SK-N-SH (cell line): ENCODE results near the gene MRPL51. TPM values are rescaled to one million over a fixed set of nuclear protein-coding genes. Genes with fewer than 3 reads are reported as not detected.

Experiments
- CTCF ChIA-PET: fragments of 300-600, 350-600 bp; formaldehyde crosslinking; extraction: SDS; loops from one replicate; lab custom pipeline; 2021; lab: Yijun Ruan, JAX
- POLR2A ChIA-PET: fragments of 350-600 bp; sonication (Branson Sonifier 250); formaldehyde crosslinking; extraction: SDS; loops from one replicate; lab custom pipeline; 2020; ENCODE audit warnings: antibody characterized with exemption, inconsistent platforms; lab: Yijun Ruan, JAX
- DNase-seq: peaks from one replicate; pipeline ENCODE4 v3.0.0; 2012
- H2AFZ ChIP-seq: fragments of 200-600 bp; sonication (generic); 2 replicates; pipeline ENCODE4 v1.8.1; 2016; ENCODE audit warnings: antibody characterized with exemption, mild to moderate bottlenecking, low read depth
- H3F3A ChIP-seq: fragments of 200-600 bp; sonication (generic); replicated peaks from 2 replicates; pipeline ENCODE3; 2016; ENCODE audit warnings: antibody characterized with exemption, mild to moderate bottlenecking; ENCODE audit not compliant: insufficient read depth
- H3K27ac ChIP-seq, 2 experiments: fragments of 200-500 bp in 1 of 2; fragments of 200-600 bp in 1 of 2; sonication (Bioruptor generic) in 1 of 2; sonication (generic), shearing (Covaris generic) in 1 of 2; 2 replicates each; pipeline versions ENCODE4 v1.5.1 to v1.6.1; 2014 to 2016; ENCODE audit warnings: low read depth in 2 of 2, inconsistent platforms in 1 of 2, low read length in 1 of 2, mild to moderate bottlenecking in 1 of 2, mixed read lengths in 1 of 2
- H3K27me3 ChIP-seq: fragments of 200-600 bp; sonication (generic), shearing (Covaris generic); 2 replicates; pipeline ENCODE4 v1.6.1; 2016; ENCODE audit warnings: mixed run types; ENCODE audit not compliant: insufficient read depth
- H3K36me3 ChIP-seq, 2 experiments: fragments of 200-500 bp in 1 of 2; fragments of 200-600 bp in 1 of 2; sonication (Bioruptor generic) in 1 of 2; sonication (generic) in 1 of 2; replicated peaks in 1 of 2; 2 replicates each; pipeline versions ENCODE3 to v1.5.1; 2014 to 2016; ENCODE audit warnings: low read length in 1 of 2, mild to moderate bottlenecking in 1 of 2; ENCODE audit not compliant: insufficient read depth in 2 of 2, control insufficient read depth in 1 of 2
- H3K4me1 ChIP-seq, 2 experiments: fragments of 200-500 bp in 1 of 2; fragments of 200-600 bp in 1 of 2; sonication (Bioruptor generic) in 1 of 2; sonication (generic), shearing (Covaris generic) in 1 of 2; 2 replicates each; pipeline versions ENCODE4 v1.5.1 to v1.6.1; 2014 to 2016; ENCODE audit warnings: low read depth in 1 of 2, low read length in 1 of 2, mixed run types in 1 of 2; ENCODE audit not compliant: insufficient read depth in 2 of 2, control insufficient read depth in 1 of 2
- H3K4me2 ChIP-seq: fragments of 200-600 bp; sonication (generic), shearing (Covaris generic); 2 replicates; pipeline ENCODE4 v1.6.1; 2017; ENCODE audit warnings: mixed run types
- H3K4me3 ChIP-seq, 2 experiments: fragments of 200-500 bp in 1 of 2; fragments of 200-600 bp in 1 of 2; sonication (Bioruptor generic) in 1 of 2; sonication (generic), shearing (Covaris generic) in 1 of 2; 2 replicates each; pipeline versions ENCODE4 v1.5.1 to v1.8.1; 2014 to 2016; ENCODE audit warnings: low read depth in 2 of 2, inconsistent platforms in 1 of 2, low read length in 1 of 2, mild to moderate bottlenecking in 1 of 2, mixed read lengths in 1 of 2, moderate library complexity in 1 of 2
- H3K79me2 ChIP-seq: fragments of 200-600 bp; sonication (generic); 2 replicates; pipeline ENCODE4 v1.8.1; 2017; ENCODE audit warnings: mild to moderate bottlenecking; ENCODE audit not compliant: insufficient read depth
- H3K9ac ChIP-seq: fragments of 200-600 bp; sonication (generic); 2 replicates; pipeline ENCODE4 v1.6.1; 2017; ENCODE audit warnings: mixed run types
- H3K9me2 ChIP-seq: fragments of 200-600 bp; sonication (generic); 2 replicates; pipeline ENCODE4 v1.6.1; 2017; ENCODE audit warnings: mixed run types
- H3K9me3 ChIP-seq: fragments of 200-600 bp; sonication (generic); 2 replicates; pipeline ENCODE4 v1.6.1; 2017; ENCODE audit warnings: mixed run types, mild to moderate bottlenecking, moderate library complexity
- H4K20me1 ChIP-seq: fragments of 200-600 bp; sonication (generic); 2 replicates; pipeline ENCODE4 v1.6.1; 2017; ENCODE audit warnings: mild to moderate bottlenecking, mixed run types; ENCODE audit not compliant: insufficient read depth
- CHD2 ChIP-seq: fragments of 150-350 bp; IDR thresholded peaks from 2 replicates; pipeline ENCODE4 v1.6.1; 2018; ENCODE audit warnings: low read length; ENCODE audit not compliant: partially characterized antibody
- EP300 ChIP-seq, 2 experiments: IDR thresholded peaks; 2 replicates each; pipeline versions ENCODE4 v1.4.0 to v1.6.1; 2012; ENCODE audit warnings: borderline replicate concordance in 1 of 2, low read depth in 1 of 2, low read length in 1 of 2
- FOSL2 ChIP-seq: IDR thresholded peaks from 2 replicates; pipeline ENCODE4 v1.4.0; 2012; ENCODE audit warnings: low read depth, mild to moderate bottlenecking, moderate library complexity, borderline replicate concordance
- FOXM1 ChIP-seq: IDR thresholded peaks from 2 replicates; pipeline ENCODE4 v1.4.0; 2012; ENCODE audit warnings: low read depth, mild to moderate bottlenecking
- GABPA ChIP-seq: IDR thresholded peaks from 2 replicates; pipeline ENCODE4 v1.4.0; 2012; ENCODE audit warnings: low read depth, mild to moderate bottlenecking
- GATA2 ChIP-seq: sonication (generic); formaldehyde crosslinking; IDR thresholded peaks from 2 replicates; pipeline ENCODE4 v1.5.0; 2020; ENCODE audit warnings: mild to moderate bottlenecking, missing genetic modification reagents
- IRF3 ChIP-seq: fragments of 150-350 bp; IDR thresholded peaks from 2 replicates; pipeline ENCODE4 v1.6.1; 2016; ENCODE audit warnings: mild to moderate bottlenecking, low read depth, low read length
- JUND ChIP-seq: IDR thresholded peaks from 2 replicates; pipeline ENCODE4 v1.4.0; 2012
- MEF2A ChIP-seq: IDR thresholded peaks from 2 replicates; pipeline ENCODE4 v1.4.0; 2012; ENCODE audit warnings: low read depth, borderline replicate concordance
- NRF1 ChIP-seq: IDR thresholded peaks from 2 replicates; pipeline ENCODE4 v1.6.1; 2012; ENCODE audit warnings: low read depth, mild to moderate bottlenecking, low read length
- PBX3 ChIP-seq: IDR thresholded peaks from 2 replicates; pipeline ENCODE4; 2012
- RAD21 ChIP-seq: IDR thresholded peaks from 2 replicates; pipeline ENCODE4 v1.6.1; 2012; ENCODE audit warnings: mild to moderate bottlenecking, low read length
- REST ChIP-seq: IDR thresholded peaks from 2 replicates; pipeline ENCODE4 v1.6.1; 2012; ENCODE audit warnings: mild to moderate bottlenecking, low read depth, low read length, moderate library complexity
- SMC3 ChIP-seq: IDR thresholded peaks from 2 replicates; pipeline ENCODE4 v1.6.1; 2012; ENCODE audit warnings: low read depth, low read length, improper control_type of control experiment
- TEAD4 ChIP-seq: IDR thresholded peaks from 2 replicates; pipeline ENCODE4 v1.4.0; 2012; ENCODE audit warnings: mild to moderate bottlenecking, borderline replicate concordance; ENCODE audit not compliant: insufficient read depth
- YY1 ChIP-seq: IDR thresholded peaks from 2 replicates; pipeline ENCODE4 v1.4.0; 2012; ENCODE audit warnings: low read depth, mild to moderate bottlenecking
- WGBS: methylation state at CpG from one replicate; pipeline ENCODE4 v1.1.6; 2017; ENCODE audit warnings: low lambda C conversion rate; 5-methylcytosine and 5-hydroxymethylcytosine counted together
- polyA plus RNA-seq, 3 experiments: library from polyadenylated mRNA; depleted of rRNA; stranded (reverse); fragments of >200 nt; gene quantifications; 2 replicates each; pipeline ENCODE4 v1.2.3, GENCODE V29; 2012
- TF ChIP-seq, protein P1 (sequence below): fragments of 150-350 bp; IDR thresholded peaks from 2 replicates; pipeline ENCODE4 v1.6.1; 2017; ENCODE audit warnings: antibody characterized with exemption, low read length, low read depth, borderline replicate concordance
- TF ChIP-seq, protein P2 (sequence below): IDR thresholded peaks from 2 replicates; pipeline ENCODE4 v1.4.0; 2012; ENCODE audit warnings: low read depth
- TF ChIP-seq, protein P3 (sequence below): fragments of 200-600 bp; sonication (generic); IDR thresholded peaks from 2 replicates; pipeline ENCODE4 v1.6.1; 2017; ENCODE audit warnings: antibody characterized with exemption, mild to moderate bottlenecking, moderate library complexity
- TF ChIP-seq, protein P4 (sequence below): IDR thresholded peaks from 2 replicates; pipeline ENCODE4 v1.4.0; 2012; ENCODE audit warnings: low read depth, borderline replicate concordance

The MRPL51 gene
- polyA plus RNA-seq, 1 of the 3 experiments (the other 2 are of a cell fraction), result 189 TPM

DNA sequence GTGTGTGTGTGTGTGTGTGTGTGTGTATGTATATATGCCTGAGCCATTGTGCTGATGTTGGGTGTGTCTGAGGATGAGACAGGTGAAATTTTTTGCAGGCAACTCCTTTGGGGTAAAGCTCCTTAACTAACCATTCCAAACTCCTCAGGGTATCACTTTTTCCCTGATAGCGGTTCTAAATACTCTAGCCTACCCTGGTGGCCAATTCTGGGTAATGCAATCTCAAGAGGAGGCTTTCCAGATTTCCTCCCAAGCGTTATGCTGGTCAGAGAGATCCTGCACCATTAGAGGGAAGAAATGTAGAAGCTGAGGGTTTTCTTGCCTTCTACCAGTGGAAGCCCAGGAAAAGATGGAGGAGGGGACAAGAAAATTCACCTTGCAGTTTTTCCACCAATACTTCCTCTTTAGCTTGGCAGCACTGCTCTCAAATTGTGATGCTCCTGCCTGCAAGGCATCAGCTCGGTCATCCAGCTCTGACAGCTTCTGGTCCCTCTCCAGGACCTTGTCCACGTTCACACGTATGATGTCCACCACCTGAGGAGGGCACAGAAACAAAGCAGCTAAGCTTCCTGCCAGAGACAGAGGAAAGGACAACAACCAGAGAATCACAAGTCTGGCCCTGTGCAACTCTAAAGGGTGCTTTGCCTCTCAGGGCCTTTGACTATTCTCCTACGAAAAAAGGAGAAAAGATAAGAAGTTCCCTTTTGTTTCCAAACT is 27.4 kb downstream of the MRPL51 start:
- no peak for TF ChIP-seq EP300 (IDR thresholded peaks at IDR 0.05; ENCODE audit: borderline replicate concordance in 1 of 2, low read depth in 1 of 2, low read length in 1 of 2)
- TF ChIP-seq MEF2A, result no peak
- TF ChIP-seq YY1, result no peak
- TF ChIP-seq SMC3, result peak; percentile 91
- TF ChIP-seq CHD2, result no peak
- no peak for TF ChIP-seq JUND
- peak; percentile 95 for TF ChIP-seq RAD21
- no peak for TF ChIP-seq NRF1
- no peak for TF ChIP-seq REST
- TF ChIP-seq TEAD4, result no peak
- TF ChIP-seq, protein P1, sequence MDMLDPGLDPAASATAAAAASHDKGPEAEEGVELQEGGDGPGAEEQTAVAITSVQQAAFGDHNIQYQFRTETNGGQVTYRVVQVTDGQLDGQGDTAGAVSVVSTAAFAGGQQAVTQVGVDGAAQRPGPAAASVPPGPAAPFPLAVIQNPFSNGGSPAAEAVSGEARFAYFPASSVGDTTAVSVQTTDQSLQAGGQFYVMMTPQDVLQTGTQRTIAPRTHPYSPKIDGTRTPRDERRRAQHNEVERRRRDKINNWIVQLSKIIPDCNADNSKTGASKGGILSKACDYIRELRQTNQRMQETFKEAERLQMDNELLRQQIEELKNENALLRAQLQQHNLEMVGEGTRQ, result no peak
- TF ChIP-seq FOSL2, result no peak
- TF ChIP-seq, protein P2, sequence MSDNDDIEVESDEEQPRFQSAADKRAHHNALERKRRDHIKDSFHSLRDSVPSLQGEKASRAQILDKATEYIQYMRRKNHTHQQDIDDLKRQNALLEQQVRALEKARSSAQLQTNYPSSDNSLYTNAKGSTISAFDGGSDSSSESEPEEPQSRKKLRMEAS, result no peak
- no peak for TF ChIP-seq GATA2
- no peak for TF ChIP-seq IRF3
- TF ChIP-seq GABPA, result no peak
- TF ChIP-seq, protein P3, sequence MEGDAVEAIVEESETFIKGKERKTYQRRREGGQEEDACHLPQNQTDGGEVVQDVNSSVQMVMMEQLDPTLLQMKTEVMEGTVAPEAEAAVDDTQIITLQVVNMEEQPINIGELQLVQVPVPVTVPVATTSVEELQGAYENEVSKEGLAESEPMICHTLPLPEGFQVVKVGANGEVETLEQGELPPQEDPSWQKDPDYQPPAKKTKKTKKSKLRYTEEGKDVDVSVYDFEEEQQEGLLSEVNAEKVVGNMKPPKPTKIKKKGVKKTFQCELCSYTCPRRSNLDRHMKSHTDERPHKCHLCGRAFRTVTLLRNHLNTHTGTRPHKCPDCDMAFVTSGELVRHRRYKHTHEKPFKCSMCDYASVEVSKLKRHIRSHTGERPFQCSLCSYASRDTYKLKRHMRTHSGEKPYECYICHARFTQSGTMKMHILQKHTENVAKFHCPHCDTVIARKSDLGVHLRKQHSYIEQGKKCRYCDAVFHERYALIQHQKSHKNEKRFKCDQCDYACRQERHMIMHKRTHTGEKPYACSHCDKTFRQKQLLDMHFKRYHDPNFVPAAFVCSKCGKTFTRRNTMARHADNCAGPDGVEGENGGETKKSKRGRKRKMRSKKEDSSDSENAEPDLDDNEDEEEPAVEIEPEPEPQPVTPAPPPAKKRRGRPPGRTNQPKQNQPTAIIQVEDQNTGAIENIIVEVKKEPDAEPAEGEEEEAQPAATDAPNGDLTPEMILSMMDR, result peak; percentile 90
- no peak for TF ChIP-seq FOXM1
- TF ChIP-seq, protein P4, sequence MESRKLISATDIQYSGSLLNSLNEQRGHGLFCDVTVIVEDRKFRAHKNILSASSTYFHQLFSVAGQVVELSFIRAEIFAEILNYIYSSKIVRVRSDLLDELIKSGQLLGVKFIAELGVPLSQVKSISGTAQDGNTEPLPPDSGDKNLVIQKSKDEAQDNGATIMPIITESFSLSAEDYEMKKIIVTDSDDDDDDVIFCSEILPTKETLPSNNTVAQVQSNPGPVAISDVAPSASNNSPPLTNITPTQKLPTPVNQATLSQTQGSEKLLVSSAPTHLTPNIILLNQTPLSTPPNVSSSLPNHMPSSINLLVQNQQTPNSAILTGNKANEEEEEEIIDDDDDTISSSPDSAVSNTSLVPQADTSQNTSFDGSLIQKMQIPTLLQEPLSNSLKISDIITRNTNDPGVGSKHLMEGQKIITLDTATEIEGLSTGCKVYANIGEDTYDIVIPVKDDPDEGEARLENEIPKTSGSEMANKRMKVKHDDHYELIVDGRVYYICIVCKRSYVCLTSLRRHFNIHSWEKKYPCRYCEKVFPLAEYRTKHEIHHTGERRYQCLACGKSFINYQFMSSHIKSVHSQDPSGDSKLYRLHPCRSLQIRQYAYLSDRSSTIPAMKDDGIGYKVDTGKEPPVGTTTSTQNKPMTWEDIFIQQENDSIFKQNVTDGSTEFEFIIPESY, result no peak
- TF ChIP-seq PBX3, result no peak
- TF ChIP-seq, all 33 proteins: peak for 3
- no peak overlapping the region for H2AFZ ChIP-seq
- H3K9ac ChIP-seq, result no peak overlapping the region
- no peak overlapping the region for H3K27ac ChIP-seq
- H3K4me1 ChIP-seq, result peaks cover 0 to 9% of the 10 kb centered on the region in 2 experiments; a peak in 2 of 4 replicates
- H3K9me2 ChIP-seq, result no peaks in the 10 kb centered on the region
- no peaks in the 10 kb centered on the region for H3F3A ChIP-seq
- H3K36me3 ChIP-seq, result peaks cover 41 to 44% of the 10 kb centered on the region in 2 experiments
- no peak overlapping the region; a peak in 1 of 4 replicates for H3K4me3 ChIP-seq
- ChIA-PET CTCF (interaction anchor here (0.6 to 2.3 kb wide), 60 partner anchors 8 to 477 kb away, joined by 3 to 91 read pairs (median 5); partner anchors contain the start of genes CD27, COPS7A, MRPL51 and TAPBPL), POLR2A (interaction anchor here (0.7 to 1.2 kb wide), 4 partner anchors 14 to 119 kb away, joined by 3 to 8 read pairs (median 4); partner anchors contain the start of genes MRPL51 and TAPBPL)
- no peaks in the 10 kb centered on the region for H3K27me3 ChIP-seq
- no peaks in the 10 kb centered on the region for H3K9me3 ChIP-seq
- H3K79me2 ChIP-seq, result peaks cover 37% of the 10 kb centered on the region
- DNase-seq, result peak; percentile 79
- H3K4me2 ChIP-seq, result no peak overlapping the region
- WGBS, result 40% methylated on average over 6 of the region's 6 CpGs
- no peaks in the 10 kb centered on the region for H4K20me1 ChIP-seq
